ENCODE data around the gene ROS1.

DNA sequence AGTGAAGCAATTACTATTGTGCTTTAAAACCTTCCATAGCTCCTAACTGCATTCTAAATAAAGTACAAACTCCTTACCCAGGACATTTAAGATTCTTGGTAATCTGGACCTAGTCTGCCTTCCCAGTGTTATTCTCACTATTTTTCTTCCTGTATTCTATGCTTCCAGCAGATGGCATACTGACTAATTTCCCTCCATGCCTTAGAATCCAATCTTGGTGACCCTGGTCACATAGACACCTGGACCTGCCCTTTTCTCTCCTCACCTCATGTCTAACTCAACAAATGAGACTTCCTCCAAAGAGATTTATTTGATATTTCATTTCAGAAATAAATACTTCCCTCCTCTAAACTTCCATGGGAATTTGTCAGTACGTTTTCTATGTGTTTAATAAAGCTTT lies 25.8 kb downstream of the ROS1 start:
- no peak for TF ChIP-seq CTCF (IDR thresholded peaks at IDR 0.05)
- TF ChIP-seq EZH2 (IDR thresholded peaks at IDR 0.05; ENCODE audit: borderline replicate concordance, insufficient read depth, low read depth, low read length, poor library complexity, severe bottlenecking): no peak

Data from B cell (primary cell).